NOMO-1 treated with DMSO at 0.1 percent for 48 hours (cell line): ENCODE data around the gene FLT1.
A peak's percentile ranks its signal among the peaks of the same experiment; 100 is the strongest.

Experiments used
- DNase-seq: peaks from one replicate; lab custom pipeline; 2025; ENCODE audit not compliant: unreplicated experiment; lab: John Stamatoyannopoulos, UW

Gene FLT1

GRCh38 chr13:28529836-28530235 lies 34.9 kb upstream of the FLT1 start:
- no peak for DNase-seq

GRCh38 chr13:28528848-28529247 lies 33.9 kb upstream of the FLT1 start:
- no peak for DNase-seq

GRCh38 chr13:28528388-28528787 lies 33.5 kb upstream of the FLT1 start:
- DNase-seq, result no peak

- peak; percentile 97 for DNase-seq
These were observed 32.7 kb upstream of the FLT1 start for GRCh38 chr13:28527629-28528028.

- no peak for DNase-seq
These were observed 31.9 kb upstream of the FLT1 start for GRCh38 chr13:28526876-28527275.

GRCh38 chr13:28522871-28523270 lies 27.9 kb upstream of the FLT1 start:
- no peak for DNase-seq

- DNase-seq, result no peak
These were observed 18.8 kb upstream of the FLT1 start for GRCh38 chr13:28513745-28514144.

GRCh38 chr13:28510542-28510941 lies 15.6 kb upstream of the FLT1 start:
- no peak for DNase-seq

GRCh38 chr13:28510066-28510465 lies 15.1 kb upstream of the FLT1 start:
- DNase-seq, result no peak

- DNase-seq, result peak; percentile 68
These were observed 10.7 kb upstream of the FLT1 start for GRCh38 chr13:28505543-28506135.

GRCh38 chr13:28503182-28503967 lies 8.4 kb upstream of the FLT1 start:
- DNase-seq, result no peak

GRCh38 chr13:28501547-28501946 lies 6.6 kb upstream of the FLT1 start:
- no peak for DNase-seq

GRCh38 chr13:28499609-28500008 lies 4.7 kb upstream of the FLT1 start:
- no peak for DNase-seq

GRCh38 chr13:28498481-28499115 lies 3.7 kb upstream of the FLT1 start:
- no peak for DNase-seq

- DNase-seq, result no peak
These were observed 2.4 kb upstream of the FLT1 start for GRCh38 chr13:28497143-28497876.

- DNase-seq, result no peak
These were observed 1.2 kb upstream of the FLT1 start for GRCh38 chr13:28496188-28496564.

GRCh38 chr13:28495538-28496187 lies 735 bp upstream of the FLT1 start:
- DNase-seq, result peak; percentile 94

GRCh38 chr13:28494504-28494777 lies 487 bp downstream of the FLT1 start:
- peak; percentile 17 for DNase-seq

- DNase-seq, result no peak
These were observed 1.0 kb downstream of the FLT1 start for GRCh38 chr13:28493740-28494503.

GRCh38 chr13:28492569-28493367 lies 2.2 kb downstream of the FLT1 start:
- no peak for DNase-seq
